Calu3 (cell line): Measurements from ENCODE around the gene NBR1. TPM values are rescaled to one million over a fixed set of nuclear protein-coding genes. Genes with fewer than 3 reads are reported as not detected.
A peak's percentile ranks its signal among the peaks of the same experiment; 100 is the strongest.
"Not testable (repeated sequence)": the region's sequence is repeated elsewhere in the genome, so short reads cannot be mapped to it uniquely, and the experiment has no call there.

Experiments used
- BruUV-seq: library from RNA; stranded (reverse); fragments of 400-500 nt; replicated peaks from 2 replicates; lab custom pipeline; 2021; lab: Mats Ljungman, UMichigan
- CTCF ChIA-PET: fragments of 300-600 bp; sonication (Branson Sonifier 250); formaldehyde crosslinking; loops from one replicate; lab custom pipeline; 2022; ENCODE audit warnings: antibody characterized with exemption; lab: Charles Lee
- DNase-seq: peaks from one replicate; pipeline ENCODE4 v3.0.0; 2022
- H3K27ac Mint-ChIP-seq: one replicate; pipeline ENCODE4 v1.8.0; 2022; ENCODE audit warnings: mixed read lengths; ENCODE audit not compliant: unreplicated experiment
- H3K27me3 Mint-ChIP-seq: one replicate; pipeline ENCODE4 v1.8.0; 2022; ENCODE audit warnings: mixed read lengths; ENCODE audit not compliant: unreplicated experiment
- H3K36me3 Mint-ChIP-seq: one replicate; pipeline ENCODE4 v1.8.0; 2022; ENCODE audit warnings: mild to moderate bottlenecking, moderate library complexity, mixed read lengths; ENCODE audit not compliant: insufficient read depth, unreplicated experiment
- H3K4me1 Mint-ChIP-seq: one replicate; pipeline ENCODE4 v1.8.0; 2022; ENCODE audit warnings: mild to moderate bottlenecking, low read depth, mixed read lengths; ENCODE audit not compliant: unreplicated experiment
- H3K4me3 Mint-ChIP-seq: one replicate; pipeline ENCODE4 v1.8.0; 2022; ENCODE audit warnings: mild to moderate bottlenecking, low read depth, moderate library complexity, mixed read lengths; ENCODE audit not compliant: unreplicated experiment
- H3K9me3 Mint-ChIP-seq: one replicate; pipeline ENCODE4 v1.8.0; 2022; ENCODE audit warnings: low read depth, mixed read lengths; ENCODE audit not compliant: unreplicated experiment
- CTCF ChIP-seq: fragments of 200-600 bp; IDR thresholded peaks from one replicate; pipeline ENCODE4 v1.8.0; 2022; ENCODE audit warnings: antibody characterized with exemption; ENCODE audit not compliant: unreplicated experiment
- intact Hi-C: fragments of 100-400 bp; cut with micrococcal nuclease; formaldehyde crosslinking; loops from one replicate; pipeline ENCODE4 v1.10.0; 2022; ENCODE audit not compliant: unreplicated experiment
- total RNA-seq: library from RNA; stranded (reverse); gene quantifications from 2 replicates; pipeline ENCODE4 v1.2.3, GENCODE V29; 2022

The NBR1 gene
- total RNA-seq, 1 experiment from 2014 or later = 89.0 TPM

- CTCF ChIA-PET = interaction anchor here (0.6 to 1.0 kb wide), 3 partner anchors 109 to 874 kb away, joined by 3 read pairs; no protein-coding TSS in a partner anchor
- Mint-ChIP-seq H3K4me3 (no peak overlapping the region), H3K27me3 (no peaks in the 10 kb centered on the region), H3K27ac (no peak overlapping the region), H3K36me3 (peaks cover 94% of the 10 kb centered on the region), H3K4me1 (no peaks in the 10 kb centered on the region), H3K9me3 (no peaks in the 10 kb centered on the region)
- no peak for DNase-seq
- intact Hi-C loops = no loop called here
- TF ChIP-seq CTCF = no peak
- BruUV-seq = no TSS peak
These were observed 29.1 kb downstream of the NBR1 start for GRCh38 chr17:43200127-43200526.

- intact Hi-C loops, DNase-seq, H3K4me1 Mint-ChIP-seq, H3K27me3 Mint-ChIP-seq, H3K4me3 Mint-ChIP-seq, H3K9me3 Mint-ChIP-seq, H3K27ac Mint-ChIP-seq, BruUV-seq: not testable (repeated sequence)
- H3K36me3 Mint-ChIP-seq = peaks cover 92% of the 10 kb centered on the region
- CTCF ChIA-PET = interaction anchor here (0.6 to 0.7 kb wide), 2 partner anchors 99 to 193 kb away, joined by 3 read pairs; no protein-coding TSS in a partner anchor
These were observed 32.0 kb downstream of the NBR1 start for GRCh38 chr17:43203013-43203412.

GRCh38 chr17:43210576-43210975 is 39.6 kb downstream of the NBR1 start:
- no peaks in the 10 kb centered on the region for H3K27me3 Mint-ChIP-seq
- H3K9me3 Mint-ChIP-seq = no peaks in the 10 kb centered on the region
- CTCF ChIA-PET = no interaction called here
- no TSS peak for BruUV-seq
- no peak for TF ChIP-seq CTCF
- no peak for DNase-seq
- H3K4me1 Mint-ChIP-seq = no peaks in the 10 kb centered on the region
- intact Hi-C loops = no loop called here
- no peak overlapping the region for H3K4me3 Mint-ChIP-seq
- no peak overlapping the region for H3K27ac Mint-ChIP-seq
- H3K36me3 Mint-ChIP-seq = peaks cover 64% of the 10 kb centered on the region

GRCh38 chr17:43211123-43211479 is 40.1 kb downstream of the NBR1 start:
- no peak overlapping the region for H3K27ac Mint-ChIP-seq
- TSS peak; percentile 71 for BruUV-seq
- H3K4me1 Mint-ChIP-seq = no peaks in the 10 kb centered on the region
- CTCF ChIA-PET = no interaction called here
- no peaks in the 10 kb centered on the region for H3K9me3 Mint-ChIP-seq
- no peak overlapping the region for H3K4me3 Mint-ChIP-seq
- H3K36me3 Mint-ChIP-seq = peaks cover 64% of the 10 kb centered on the region
- TF ChIP-seq CTCF = no peak
- no peak for DNase-seq
- no peaks in the 10 kb centered on the region for H3K27me3 Mint-ChIP-seq
- intact Hi-C loops = no loop called here

GRCh38 chr17:43211480-43212402 is 40.7 kb downstream of the NBR1 start, which contains the start of gene TMEM106A:
TSS of gene TMEM106A (plus strand) at chr17:43211875. CDS start at chr17:43213042, 1,167 bp downstream.
- Mint-ChIP-seq H3K4me1 (no peaks in the 10 kb centered on the region), H3K9me3 (no peaks in the 10 kb centered on the region)
- DNase-seq = no peak

More at GRCh38 chr17:43211480-43212402, 40.7 kb downstream of the NBR1 start, which contains the start of gene TMEM106A:
- Mint-ChIP-seq H3K4me3 (no peak within 1 kb of the TSS), H3K27ac (no peak within 1 kb of the TSS), H3K36me3 (peaks cover 62% of the 10 kb centered on the region), H3K27me3 (no peaks in the 10 kb centered on the region)
- intact Hi-C loops = no loop called here
- no peak for TF ChIP-seq CTCF
- no TSS peak for BruUV-seq
- CTCF ChIA-PET = no interaction called here
